GM20431 (cell line): ENCODE results near the gene SLC16A7.

Experiments
- in situ Hi-C: fragments of 300-500 bp; cut with MseI, MboI; formaldehyde crosslinking; loops from one replicate; pipeline ENCODE4 v1.15.0; 2020; ENCODE audit warnings: low sequenced_read_pairs; ENCODE audit not compliant: unreplicated experiment

The SLC16A7 gene

DNA sequence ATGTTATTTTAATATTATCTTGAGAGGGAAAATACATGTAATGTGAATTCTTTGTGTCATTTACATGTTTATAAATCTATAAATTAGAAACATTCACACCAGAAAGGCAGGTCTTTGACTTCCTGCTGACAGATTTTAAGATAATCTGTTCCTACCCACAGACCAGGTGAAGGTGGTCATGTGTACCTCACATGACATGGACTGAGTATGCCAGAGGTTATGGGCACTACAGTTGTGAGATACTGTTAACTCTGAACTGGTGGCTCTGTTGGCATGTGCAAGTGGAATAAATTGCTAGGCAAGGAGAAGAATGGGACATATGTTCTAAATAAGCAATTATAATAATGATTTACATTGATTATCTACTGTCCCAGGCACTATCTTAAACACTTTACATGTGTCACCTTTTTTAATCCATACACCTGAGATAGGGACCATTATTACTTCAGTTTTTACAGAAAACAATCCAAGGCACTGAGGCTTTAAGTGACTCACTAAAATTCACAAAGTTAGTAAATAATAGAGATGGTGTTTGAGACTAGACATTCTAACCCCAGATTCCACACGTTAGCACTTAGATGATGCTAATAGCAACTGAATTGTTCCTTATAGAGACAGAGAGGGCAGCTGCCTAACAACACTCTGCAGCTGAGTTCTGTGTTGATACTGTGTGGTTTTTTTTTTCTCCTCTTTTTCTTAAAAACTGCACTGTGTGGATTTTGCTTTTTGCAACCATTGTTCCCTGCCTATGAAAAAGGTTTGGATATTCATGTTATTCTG is 23.8 kb downstream of the SLC16A7 start:
- in situ Hi-C loops: no loop called here

DNA sequence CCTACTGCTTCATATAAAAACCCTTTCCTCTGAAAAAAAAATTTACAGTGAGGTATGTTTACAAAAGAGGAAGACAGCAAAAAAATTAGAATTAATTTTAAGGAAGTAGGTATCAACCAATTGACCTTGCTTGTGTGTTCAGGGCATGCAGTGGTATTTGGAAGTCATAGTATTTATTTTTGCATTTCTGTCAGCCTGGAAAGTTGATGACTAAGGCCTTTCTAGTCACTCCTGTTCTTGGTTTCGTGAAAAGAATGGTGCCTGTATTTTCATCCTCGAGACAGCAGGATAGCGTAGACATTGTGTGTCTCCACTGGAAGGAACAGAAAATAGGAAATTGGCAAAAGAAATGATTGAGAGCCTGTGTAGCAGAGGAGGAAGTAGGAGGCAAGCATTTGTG is 24.5 kb downstream of the SLC16A7 start:
- in situ Hi-C loops: no loop called here

DNA sequence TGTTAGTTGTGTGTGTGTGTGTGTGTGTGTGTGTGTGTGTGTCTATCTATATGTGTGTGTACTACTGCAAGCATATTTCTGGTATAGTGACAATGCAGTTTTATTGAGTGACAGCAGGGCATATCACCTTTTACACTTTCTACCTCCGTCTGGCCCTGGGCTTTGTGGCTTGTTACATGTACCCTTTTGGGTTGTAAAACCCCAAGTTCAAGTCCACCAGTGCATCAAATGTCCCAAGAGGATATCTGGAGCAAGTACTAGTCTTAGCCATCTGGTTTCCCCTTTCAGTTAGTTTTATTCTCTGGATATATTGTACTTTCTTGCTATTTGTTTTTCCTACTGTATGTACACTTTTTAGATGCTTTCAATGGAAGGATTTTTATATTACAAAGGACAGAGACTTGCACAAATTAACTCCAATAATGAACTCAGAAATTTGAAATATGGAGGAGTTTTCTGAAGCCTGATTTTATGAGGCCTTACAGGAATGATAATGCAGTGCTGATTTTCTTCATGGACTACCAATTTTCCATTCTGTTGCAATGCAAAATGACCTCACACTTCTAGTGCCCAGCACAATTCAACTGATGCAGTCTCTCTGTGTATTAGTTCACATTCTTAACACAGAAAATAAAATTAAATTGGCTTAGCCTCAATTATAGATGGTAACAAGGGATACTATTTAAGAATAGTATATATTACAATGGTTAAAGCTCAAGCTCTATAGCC is 29.1 kb downstream of the SLC16A7 start:
- in situ Hi-C loops: no loop called here

- in situ Hi-C loops: no loop called here
These were observed 30.6 kb downstream of the SLC16A7 start for GRCh38 chr12:59626382-59626781.

DNA sequence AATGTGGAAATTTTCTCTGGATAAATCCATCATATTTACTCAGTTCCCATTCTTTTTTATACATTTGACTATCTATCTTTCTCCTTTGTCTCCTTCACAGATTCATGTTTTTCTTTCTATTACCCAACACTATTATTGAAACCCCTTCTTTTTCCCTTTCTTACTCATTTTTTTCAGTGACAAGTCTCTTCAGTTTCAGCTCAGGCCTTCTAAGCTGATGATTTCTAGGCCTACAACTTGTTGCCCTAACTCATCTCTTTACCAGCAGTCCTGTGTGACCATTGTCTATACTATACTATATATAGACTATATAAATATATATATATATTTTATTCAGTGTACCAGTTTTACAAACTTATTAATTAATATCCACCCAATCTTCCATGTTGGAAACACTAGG is 31.8 kb downstream of the SLC16A7 start:
- in situ Hi-C loops: no loop called here

DNA sequence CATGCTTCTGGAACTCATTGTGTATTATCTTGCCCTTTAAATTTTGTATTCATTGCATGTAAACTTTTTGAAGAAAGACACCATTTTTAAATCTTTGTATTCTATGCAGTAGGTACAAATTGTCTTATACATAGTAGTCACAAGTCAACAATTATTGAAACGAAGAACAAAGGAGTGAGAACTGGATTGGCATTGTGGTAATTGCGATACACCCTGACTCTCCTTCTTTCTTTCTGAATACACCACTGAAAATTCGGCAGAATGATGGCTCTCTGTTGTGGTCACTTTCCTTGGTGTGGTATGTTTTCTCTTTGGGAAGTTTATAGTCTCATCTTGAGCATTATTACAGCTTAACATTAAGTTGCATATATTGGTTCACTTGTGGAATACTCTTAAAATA is 34.1 kb downstream of the SLC16A7 start:
- in situ Hi-C loops: no loop called here

- in situ Hi-C loops: no loop called here
These were observed 36.6 kb downstream of the SLC16A7 start for GRCh38 chr12:59632408-59632807.

GRCh38 chr12:59634254-59634653 is 38.4 kb downstream of the SLC16A7 start:
- in situ Hi-C loops: no loop called here

DNA sequence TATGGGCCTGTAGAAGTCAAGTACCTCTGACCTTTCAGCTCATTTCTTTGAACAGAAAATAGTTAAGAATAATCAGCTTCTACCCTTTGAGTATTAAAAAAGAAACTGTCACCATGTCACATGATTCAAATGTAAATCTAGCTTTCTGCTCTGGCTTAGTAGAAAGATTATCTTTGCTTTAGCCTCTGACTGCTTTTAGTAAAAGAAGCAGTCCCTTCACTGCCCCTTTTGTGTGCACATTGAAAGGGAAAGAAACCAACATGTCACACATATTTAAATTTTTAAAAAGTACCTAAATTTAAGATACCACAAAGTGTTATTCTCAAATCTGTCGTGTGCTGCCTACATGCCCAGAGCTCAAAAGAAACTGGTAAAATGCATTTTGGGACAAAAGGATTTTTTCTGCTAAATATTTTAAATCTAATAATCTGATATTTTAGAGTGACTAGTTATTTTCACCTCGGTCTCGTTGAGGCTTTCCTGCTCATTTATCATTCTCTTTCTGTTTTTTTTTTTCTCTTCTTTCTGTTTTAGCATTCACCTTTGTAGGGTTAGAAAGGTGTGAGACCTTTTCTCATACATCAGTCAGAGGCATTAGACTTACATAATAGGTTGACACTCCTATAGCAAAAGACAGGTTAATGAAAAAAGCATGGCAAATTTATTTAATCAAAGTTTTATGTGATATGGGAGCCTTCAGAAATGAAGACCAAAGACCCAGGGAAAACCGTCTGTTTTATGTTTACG is 41.3 kb downstream of the SLC16A7 start:
- in situ Hi-C loops: no loop called here

GRCh38 chr12:59637692-59638070 is 41.9 kb downstream of the SLC16A7 start:
- in situ Hi-C loops: no loop called here

GRCh38 chr12:59643550-59643949 is 47.7 kb downstream of the SLC16A7 start:
- in situ Hi-C loops: no loop called here

GRCh38 chr12:59645242-59645641 is 49.4 kb downstream of the SLC16A7 start:
- in situ Hi-C loops: no loop called here

DNA sequence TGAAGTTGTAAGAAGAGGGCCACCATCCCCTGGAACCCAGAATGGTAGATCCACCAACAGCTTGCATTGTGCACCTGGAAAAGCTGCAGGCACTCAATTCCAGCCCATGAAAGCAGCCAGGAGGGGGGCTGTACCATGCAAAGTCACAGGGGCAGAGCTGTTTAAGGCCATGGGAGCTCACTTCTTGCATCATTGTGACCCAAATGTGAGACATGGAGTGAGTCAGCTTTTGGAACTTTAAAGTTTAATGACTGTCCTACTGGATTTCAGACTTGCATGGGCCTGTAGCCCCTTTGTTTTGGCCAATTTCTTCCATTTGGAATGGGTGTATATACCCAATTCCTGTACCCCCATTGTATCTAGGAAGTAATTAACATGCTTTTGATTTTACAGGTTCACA is 50.8 kb downstream of the SLC16A7 start:
- in situ Hi-C loops: no loop called here

DNA sequence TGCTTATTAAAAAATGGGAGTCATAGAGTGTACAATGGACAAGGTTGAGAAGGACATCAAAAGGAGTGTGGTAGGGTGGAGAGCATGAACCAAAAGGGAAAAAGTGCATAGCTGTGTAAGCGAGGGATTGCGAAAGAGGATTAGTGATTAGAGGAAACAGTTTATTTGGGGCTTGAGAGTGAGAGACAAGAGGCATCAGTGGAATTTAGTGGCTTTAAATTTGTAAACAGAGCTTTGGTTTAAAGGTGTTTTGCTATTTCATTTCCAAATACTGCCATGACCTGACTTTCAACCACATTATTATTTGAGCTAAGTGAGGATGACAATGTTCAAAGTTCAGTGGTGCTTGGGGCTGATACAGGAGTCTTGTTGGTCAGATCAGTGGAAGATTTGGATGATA is 53.4 kb downstream of the SLC16A7 start:
- in situ Hi-C loops: no loop called here

- in situ Hi-C loops: no loop called here
These were observed 54.9 kb downstream of the SLC16A7 start for GRCh38 chr12:59650588-59651228.

- in situ Hi-C loops: no loop called here
These were observed 55.5 kb downstream of the SLC16A7 start for GRCh38 chr12:59651229-59651920.

GRCh38 chr12:59652130-59652529 is 56.3 kb downstream of the SLC16A7 start:
- in situ Hi-C loops: no loop called here

DNA sequence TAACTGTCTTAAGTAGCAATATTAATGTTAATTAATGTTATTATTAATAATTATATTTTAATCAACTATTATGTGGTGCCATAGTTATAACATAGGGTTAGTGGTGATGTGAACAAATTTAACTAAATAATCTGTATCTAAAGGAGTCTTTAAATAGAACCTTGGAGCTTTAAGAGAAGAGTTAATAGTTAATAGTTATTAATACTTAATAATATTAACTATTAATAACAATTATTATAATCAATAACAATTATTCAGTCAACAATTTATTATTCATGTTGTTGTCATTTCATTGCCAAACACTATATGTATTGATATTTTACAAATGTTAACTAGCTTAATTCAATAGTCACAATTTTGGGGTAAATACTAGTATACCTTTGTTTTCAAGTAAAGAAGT is 58.2 kb downstream of the SLC16A7 start:
- in situ Hi-C loops: no loop called here

DNA sequence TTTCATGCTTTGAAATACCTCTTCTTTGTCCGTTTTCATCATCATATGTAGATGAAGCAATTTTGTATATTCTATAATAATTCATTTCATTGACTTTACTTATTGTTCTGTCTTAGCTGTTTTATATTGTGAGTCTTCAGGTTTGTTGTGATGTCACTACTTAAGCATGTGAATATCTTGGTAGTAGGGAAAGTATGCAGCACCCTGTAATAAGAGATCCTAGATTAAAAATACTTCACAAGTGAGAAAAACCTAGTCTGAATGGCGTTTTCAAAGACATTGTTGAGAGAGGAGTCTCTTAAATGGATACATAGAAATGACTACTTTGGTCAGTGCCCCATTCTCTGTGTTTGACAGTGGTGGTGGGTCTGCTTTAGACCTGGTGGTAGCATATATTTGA is 61.4 kb downstream of the SLC16A7 start:
- in situ Hi-C loops: no loop called here

DNA sequence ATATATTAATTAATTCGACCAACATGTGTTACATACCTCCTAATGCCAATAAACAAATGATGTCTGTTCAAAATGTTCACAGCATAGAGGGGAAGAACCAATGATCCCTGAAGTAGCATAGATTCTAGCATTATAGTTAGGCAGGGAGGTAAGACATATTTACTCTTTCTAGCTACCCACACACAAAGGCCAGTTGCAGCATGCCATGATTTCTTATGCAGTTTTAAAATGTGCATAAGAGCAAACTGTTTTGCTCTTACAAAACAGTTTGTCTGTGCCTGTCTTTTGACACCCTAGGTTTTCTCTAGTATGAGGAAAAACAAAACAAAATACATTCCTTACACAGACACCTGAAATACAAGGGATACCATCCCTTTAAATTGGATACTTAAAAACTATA is 61.9 kb downstream of the SLC16A7 start:
- in situ Hi-C loops: no loop called here
